CD4-positive, alpha-beta memory T cell (primary cell): ENCODE measurements around the gene ACTG1. TPM values are rescaled to one million over a fixed set of nuclear protein-coding genes. Genes with fewer than 3 reads are reported as not detected.

Experiments used
- CTCF ChIA-PET: fragments of 350-600 bp; sonication (Branson Sonifier 250); formaldehyde crosslinking; loops from one replicate; lab custom pipeline; 2021; ENCODE audit warnings: inconsistent platforms; ENCODE audit not compliant: partially characterized antibody; lab: Charles Lee
- POLR2A ChIA-PET: fragments of 350-600 bp; sonication (Branson Sonifier 250); formaldehyde crosslinking; loops from one replicate; lab custom pipeline; 2021; ENCODE audit not compliant: partially characterized antibody; lab: Charles Lee
- DNase-seq, 5 donors: peaks; one replicate each; pipeline versions ENCODE4 v3.0.0 to v3.0.0-alpha.2; 2020 to 2022; ENCODE audit warnings: mixed read lengths in 1 of 5
- H3K27ac ChIP-seq: one replicate; pipeline ENCODE4 v1.7.0; 2013; ENCODE audit warnings: low read depth, low read length
- H3K27me3 ChIP-seq: 2 replicates; pipeline ENCODE4 v1.7.0; 2013; ENCODE audit warnings: mild to moderate bottlenecking, low read length, moderate library complexity; ENCODE audit not compliant: insufficient read depth
- H3K36me3 ChIP-seq: 2 replicates; pipeline ENCODE4 v1.7.0; 2013; ENCODE audit warnings: mild to moderate bottlenecking, low read length, moderate library complexity; ENCODE audit not compliant: insufficient read depth
- H3K4me1 ChIP-seq: 2 replicates; pipeline ENCODE4 v1.7.0; 2013; ENCODE audit warnings: mild to moderate bottlenecking, low read length, moderate library complexity; ENCODE audit not compliant: insufficient read depth
- H3K4me3 ChIP-seq, 2 donors: one replicate each; pipeline ENCODE4 v1.7.0; 2013; ENCODE audit warnings: low read length in 2 of 2, mild to moderate bottlenecking in 1 of 2
- H3K9me3 ChIP-seq, 2 donors: one replicate each; pipeline ENCODE4 v1.7.0; 2013; ENCODE audit warnings: low read length in 2 of 2, control low read depth in 1 of 2; ENCODE audit not compliant: control insufficient read depth in 1 of 2
- H3K27ac Mint-ChIP-seq, 7 donors: one replicate each; pipeline ENCODE4 v1.8.0; 2020 to 2021; ENCODE audit warnings: mixed read lengths in 7 of 7, mild to moderate bottlenecking in 6 of 7, inconsistent platforms in 3 of 7, moderate library complexity in 3 of 7
- H3K27me3 Mint-ChIP-seq, 2 donors: one replicate each; pipeline ENCODE4 v1.8.0; 2020 to 2021; ENCODE audit warnings: mixed read lengths in 2 of 2
- H3K36me3 Mint-ChIP-seq, 2 donors: one replicate each; pipeline ENCODE4 v1.8.0; 2020 to 2021; ENCODE audit warnings: mixed read lengths in 2 of 2, inconsistent platforms in 1 of 2, mild to moderate bottlenecking in 1 of 2
- H3K4me1 Mint-ChIP-seq, 4 donors: one replicate each; pipeline ENCODE4 v1.8.0; 2020 to 2021; ENCODE audit warnings: mixed read lengths in 4 of 4, mild to moderate bottlenecking in 1 of 4
- H3K4me3 Mint-ChIP-seq, 8 donors: one replicate each; pipeline ENCODE4 v1.8.0; 2020 to 2021; ENCODE audit warnings: mixed read lengths in 8 of 8, mild to moderate bottlenecking in 7 of 8, moderate library complexity in 6 of 8, inconsistent platforms in 3 of 8
- H3K9me3 Mint-ChIP-seq, 8 donors: one replicate each; pipeline ENCODE4 v1.8.0; 2020 to 2021; ENCODE audit warnings: mixed read lengths in 8 of 8, mild to moderate bottlenecking in 5 of 8, inconsistent platforms in 3 of 8, moderate library complexity in 1 of 8
- intact Hi-C: fragments of 100-400 bp; cut with micrococcal nuclease; formaldehyde crosslinking; loops from one replicate; pipeline ENCODE4 v1.15.1; 2023
- polyA plus RNA-seq, 2 donors: library from polyadenylated mRNA; unstranded; fragments of 300-500 nt; fragmentation: Illumina TruSeq; gene quantifications; one replicate each; pipeline ENCODE4 v1.2.3, GENCODE V29; 2021
- total RNA-seq, 2 experiments: library from RNA; stranded (reverse); gene quantifications; one replicate each; pipeline ENCODE4 v1.2.3, GENCODE V29; 2021

Gene ACTG1
- total and polyA plus RNA-seq, 4 experiments from 2014 or later: 1,031 to 1,651 (median 1,188) TPM

GRCh38 chr17:81491181-81491581 lies 21.4 kb downstream of the ACTG1 start:
- Histone ChIP-seq H3K4me1 (peaks cover 11% of the 10 kb centered on the region), H3K9me3 (no peaks in the 10 kb centered on the region), H3K36me3 (no peaks in the 10 kb centered on the region), H3K4me3 (no peak overlapping the region), H3K27ac (no peak overlapping the region), H3K27me3 (no peaks in the 10 kb centered on the region)
- intact Hi-C loops: no loop called here
- ChIA-PET CTCF (no interaction called here), POLR2A (interaction anchor here (1.6 kb wide), 1 partner anchor 21 kb away, joined by 4 read pairs; the partner anchor contains the start of gene ACTG1)
- Mint-ChIP-seq H3K27me3 (peaks cover 3% of the 10 kb centered on the region in 2 donors), H3K4me1 (peaks cover 2 to 5% (median 2%) of the 10 kb centered on the region in 4 donors), H3K36me3 (no peaks in the 10 kb centered on the region), H3K27ac (peak overlapping the region in 1 of 7 donors; percentile 32), H3K9me3 (no peaks in the 10 kb centered on the region), H3K4me3 (no peak overlapping the region)
- DNase-seq: peak in 1 of 5 donors; percentile 8

DNA sequence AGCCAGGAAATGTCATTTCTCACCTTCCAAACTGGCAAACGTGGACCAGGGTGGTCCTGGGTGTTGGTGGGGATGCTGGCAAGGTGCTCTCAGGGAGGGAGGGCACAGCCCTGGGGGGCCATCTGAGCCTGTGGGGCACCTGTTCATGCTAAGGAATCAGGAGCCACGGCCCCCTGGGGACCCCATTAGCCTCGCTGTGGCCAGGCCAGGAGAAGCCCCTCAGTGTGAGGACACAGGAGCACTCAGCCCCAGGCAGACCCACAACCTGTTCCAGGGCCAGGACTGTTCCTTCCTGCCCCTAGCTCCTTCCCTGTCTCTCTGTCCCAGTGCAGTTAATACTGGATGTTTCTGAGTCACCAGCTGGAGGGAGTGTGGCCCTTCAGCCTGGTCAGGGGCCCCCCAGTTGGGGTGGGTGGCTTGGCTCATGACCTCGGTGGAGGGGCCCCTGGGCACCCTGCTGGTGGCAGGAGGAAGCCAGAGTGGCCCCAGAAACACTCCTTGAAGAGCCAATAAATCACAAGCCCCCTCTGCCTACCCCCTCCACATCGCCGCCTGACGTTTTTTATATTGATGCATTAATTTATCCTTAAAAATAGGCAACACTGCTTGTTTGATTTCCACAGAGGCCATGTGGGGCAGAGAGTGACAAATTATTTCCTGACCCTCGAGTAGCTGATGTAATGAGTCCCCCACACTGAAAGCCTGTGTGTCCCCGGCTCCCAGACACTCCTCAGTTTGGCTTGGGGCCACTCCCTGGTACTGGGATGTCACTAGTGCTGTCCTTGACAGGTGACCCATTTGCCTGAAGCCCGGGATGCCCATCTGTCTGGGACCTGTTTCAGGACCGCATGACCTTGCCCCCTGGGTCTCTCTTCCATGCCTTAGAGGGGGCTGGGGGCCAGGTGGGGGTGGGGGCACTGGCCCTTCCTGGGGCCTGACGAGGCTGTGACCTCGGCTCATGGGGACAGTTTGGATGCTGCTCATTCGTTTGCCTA lies 22.3 kb downstream of the ACTG1 start:
- peaks cover 3 to 6% of the 10 kb centered on the region in 2 donors for H3K27me3 Mint-ChIP-seq
- H3K4me1 Mint-ChIP-seq: peaks cover 2 to 6% (median 3%) of the 10 kb centered on the region in 4 donors
- peak in 1 of 5 donors; percentile 33 for DNase-seq
- no peaks in the 10 kb centered on the region for H3K9me3 ChIP-seq
- H3K27ac ChIP-seq: no peak overlapping the region
- peaks cover 11% of the 10 kb centered on the region for H3K4me1 ChIP-seq
- H3K27ac Mint-ChIP-seq: peak overlapping the region in 2 of 7 donors; percentile 30 to 32
- ChIA-PET POLR2A (interaction anchor here (0.9 to 2.1 kb wide), 4 partner anchors 17 to 62 kb away, joined by 3 to 10 read pairs (median 7); partner anchors contain the start of gene FAAP100), CTCF (no interaction called here)
- H3K36me3 Mint-ChIP-seq: no peaks in the 10 kb centered on the region
- no peaks in the 10 kb centered on the region for H3K9me3 Mint-ChIP-seq
- no peaks in the 10 kb centered on the region for H3K27me3 ChIP-seq
- peak overlapping the region in 4 of 8 donors; percentile 29 to 72 (median 50) for H3K4me3 Mint-ChIP-seq
- no peak overlapping the region for H3K4me3 ChIP-seq
- intact Hi-C loops: loop anchor here (2.0 to 10.0 kb wide), 2 partner anchors 23 to 95 kb away; partner anchors contain the start of genes ACTG1 and BAHCC1
- H3K36me3 ChIP-seq: no peaks in the 10 kb centered on the region

DNA sequence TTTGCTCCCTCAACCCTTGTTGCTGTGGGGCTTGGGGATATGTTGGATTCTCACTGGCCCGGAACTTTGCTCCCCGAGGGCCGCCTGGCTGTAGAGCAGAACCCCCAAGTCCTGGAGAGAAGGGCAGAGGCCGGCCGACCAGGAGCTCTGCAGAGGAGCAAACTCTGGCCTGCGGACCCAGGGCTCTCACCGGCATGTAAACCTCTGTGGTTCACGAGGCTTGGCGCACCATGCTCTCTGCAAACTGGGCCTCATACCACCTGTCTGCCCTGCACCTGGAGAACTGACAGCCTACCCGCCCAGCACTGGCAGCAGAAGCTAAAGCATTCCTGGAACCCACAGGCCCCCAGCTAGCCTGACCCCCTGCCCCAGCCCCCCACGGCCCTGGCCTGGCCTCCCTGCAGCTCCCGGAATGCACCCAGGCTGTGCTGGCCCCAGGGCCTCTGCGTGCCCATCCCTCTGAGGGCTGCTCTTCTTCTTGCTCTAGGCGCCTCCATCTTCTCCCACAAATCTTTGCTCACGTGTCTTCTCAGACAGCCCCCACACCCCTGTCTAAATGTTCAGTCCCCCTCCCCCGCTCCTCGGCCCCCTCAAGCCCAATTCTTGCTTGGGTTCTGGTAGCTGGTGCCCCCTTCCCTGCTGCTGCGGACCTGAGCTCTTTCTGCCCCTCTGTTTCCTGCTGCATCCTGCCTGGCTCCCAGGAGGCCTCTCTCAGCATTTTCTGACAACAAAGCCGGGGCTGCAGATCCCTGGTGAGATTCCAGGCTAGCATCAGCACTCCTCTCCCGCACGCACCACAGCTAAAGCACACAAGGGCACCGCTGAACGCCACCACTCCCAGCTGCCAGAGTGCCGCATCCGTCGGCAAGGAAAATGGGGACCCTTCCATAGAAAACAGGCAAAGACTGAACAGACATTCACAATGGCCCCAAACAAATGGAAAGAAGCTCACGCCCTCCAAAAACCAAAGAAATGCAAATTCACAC lies 23.3 kb downstream of the ACTG1 start:
- no peak for DNase-seq
- H3K36me3 ChIP-seq: no peaks in the 10 kb centered on the region
- peak overlapping the region in 3 of 7 donors; percentile 27 to 76 (median 74) for H3K27ac Mint-ChIP-seq

DNA sequence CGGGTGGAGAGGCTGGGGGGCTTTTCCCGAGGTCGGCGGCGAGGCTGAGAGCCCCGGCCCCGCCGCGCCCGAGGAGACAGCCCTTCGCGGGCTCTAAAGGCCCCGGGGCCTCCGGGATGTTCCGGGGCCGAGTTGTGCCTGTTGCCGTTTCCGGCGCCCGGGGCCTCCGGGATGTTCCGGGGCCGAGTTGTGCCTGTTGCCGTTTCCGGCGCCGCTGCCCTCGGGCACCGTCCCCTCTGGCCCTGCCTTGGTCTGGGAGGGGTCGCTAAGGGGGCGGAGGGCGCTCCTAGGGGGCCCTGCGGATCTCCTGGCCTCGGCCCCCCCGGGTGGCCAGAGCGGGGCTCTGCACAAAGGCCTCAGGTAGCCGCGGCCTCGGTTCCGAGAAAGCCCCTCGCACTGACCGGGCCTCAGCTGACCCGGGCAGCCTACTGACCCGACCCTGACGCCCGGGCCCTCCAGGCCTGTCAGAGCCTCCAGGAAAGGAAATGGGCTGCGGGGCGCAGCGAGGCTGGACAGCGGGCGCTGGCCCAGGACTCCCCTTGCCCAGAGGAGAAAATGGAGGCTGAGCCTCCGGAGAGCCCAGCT lies 24.2 kb downstream of the ACTG1 start:
- H3K36me3 ChIP-seq: no peaks in the 10 kb centered on the region
- Mint-ChIP-seq H3K27me3 (peaks cover 0 to 6% of the 10 kb centered on the region in 2 donors), H3K36me3 (no peaks in the 10 kb centered on the region), H3K27ac (no peak overlapping the region), H3K9me3 (no peaks in the 10 kb centered on the region), H3K4me3 (peak overlapping the region in 1 of 8 donors; percentile 59), H3K4me1 (peaks cover 0 to 6% (median 2%) of the 10 kb centered on the region in 4 donors)
- intact Hi-C loops: loop anchor here (2.0 to 10.0 kb wide), 2 partner anchors 24 to 94 kb away; partner anchors contain the start of genes ACTG1 and BAHCC1
- H3K27ac ChIP-seq: peak overlapping the region; percentile 38
- peak in 2 of 5 donors; percentile 27 to 35 for DNase-seq
- no peaks in the 10 kb centered on the region for H3K9me3 ChIP-seq
- H3K4me1 ChIP-seq: peaks cover 23% of the 10 kb centered on the region
- ChIA-PET POLR2A (interaction anchor here (0.9 to 3.0 kb wide), 4 partner anchors 9 to 24 kb away, joined by 3 to 29 read pairs (median 4); partner anchors contain the start of gene ACTG1), CTCF (interaction anchor here (0.7 to 1.1 kb wide), 2 partner anchors 20 to 196 kb away, joined by 3 read pairs; no protein-coding TSS in a partner anchor)
- peaks cover 5% of the 10 kb centered on the region for H3K27me3 ChIP-seq
- peak overlapping the region in 1 of 2 donors; percentile 51 for H3K4me3 ChIP-seq

More for the DNA sequence above, 23.3 kb downstream of the ACTG1 start:
- Mint-ChIP-seq H3K4me1 (peaks cover 0 to 6% (median 2%) of the 10 kb centered on the region in 4 donors), H3K27me3 (peaks cover 0 to 6% of the 10 kb centered on the region in 2 donors), H3K9me3 (no peaks in the 10 kb centered on the region), H3K36me3 (no peaks in the 10 kb centered on the region), H3K4me3 (peak overlapping the region; percentile 26 to 74 (median 61))
- Histone ChIP-seq H3K4me3 (no peak overlapping the region), H3K4me1 (peaks cover 17% of the 10 kb centered on the region), H3K27me3 (no peaks in the 10 kb centered on the region), H3K9me3 (no peaks in the 10 kb centered on the region), H3K27ac (no peak overlapping the region)
- ChIA-PET POLR2A (interaction anchor here (0.9 to 2.1 kb wide), 5 partner anchors 18 to 63 kb away, joined by 3 to 10 read pairs (median 5); partner anchors contain the start of gene FAAP100), CTCF (interaction anchor here (0.7 to 1.1 kb wide), 2 partner anchors 19 to 197 kb away, joined by 3 read pairs; no protein-coding TSS in a partner anchor)
- intact Hi-C loops: loop anchor here (2.0 to 10.0 kb wide), 2 partner anchors 23 to 95 kb away; partner anchors contain the start of genes ACTG1 and BAHCC1

- Mint-ChIP-seq H3K27ac (no peak overlapping the region), H3K4me3 (peak overlapping the region in 6 of 8 donors; percentile 10 to 69 (median 50)), H3K9me3 (no peaks in the 10 kb centered on the region), H3K36me3 (no peaks in the 10 kb centered on the region), H3K4me1 (peaks cover 0 to 9% (median 2%) of the 10 kb centered on the region in 4 donors), H3K27me3 (peaks cover 1 to 9% of the 10 kb centered on the region in 2 donors)
- H3K27me3 ChIP-seq: peaks cover 5% of the 10 kb centered on the region
- H3K36me3 ChIP-seq: no peaks in the 10 kb centered on the region
- peak overlapping the region; percentile 38 for H3K27ac ChIP-seq
- H3K9me3 ChIP-seq: no peaks in the 10 kb centered on the region
- CTCF ChIA-PET: interaction anchor here (1.1 to 1.4 kb wide), 2 partner anchors 31 to 233 kb away, joined by 3 read pairs; no protein-coding TSS in a partner anchor
- intact Hi-C loops: loop anchor here (2.0 to 10.0 kb wide), 2 partner anchors 25 to 93 kb away; partner anchors contain the start of genes ACTG1 and BAHCC1
- DNase-seq: peak; percentile 56 to 78 (median 64)
- POLR2A ChIA-PET: interaction anchor here (0.9 to 3.0 kb wide), 4 partner anchors 9 to 28 kb away, joined by 3 to 29 read pairs (median 6); partner anchors contain the start of gene ACTG1
- peak overlapping the region; percentile 3 to 51 for H3K4me3 ChIP-seq
- peaks cover 23% of the 10 kb centered on the region for H3K4me1 ChIP-seq
These were observed 24.9 kb downstream of the ACTG1 start for GRCh38 chr17:81487487-81488275.
